Activated CD8-positive, alpha-beta memory T cell treated with anti-CD3 and anti-CD28 coated beads for 24 hours (primary cell): Measurements from ENCODE around the gene ETV5.
"Not testable (repeated sequence)": the region's sequence is repeated elsewhere in the genome, so short reads cannot be mapped to it uniquely, and the experiment has no call there.

Experiments
- DNase-seq: peaks from one replicate; pipeline ENCODE4 v3.0.0-alpha.2; 2020

ETV5 gene

DNA sequence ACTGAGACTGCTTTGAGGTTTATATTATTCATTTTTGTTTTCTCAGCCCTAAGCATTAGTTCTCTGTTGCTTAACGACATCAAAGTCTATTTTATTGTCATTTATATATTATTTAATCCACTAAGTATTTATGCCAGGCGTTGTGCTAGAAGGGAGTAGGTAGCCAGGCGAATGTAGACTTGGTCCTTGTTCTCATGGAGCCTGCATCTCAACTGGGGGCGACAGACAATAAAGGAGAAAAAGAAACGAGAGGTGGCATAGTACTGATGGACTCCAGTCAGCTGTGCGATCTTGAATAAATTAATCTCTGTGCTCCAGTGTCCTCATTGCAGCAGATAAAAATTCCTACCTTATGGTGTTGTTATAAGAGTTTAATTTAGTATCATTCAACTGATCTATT is 49.7 kb downstream of the ETV5 start:
- no peak for DNase-seq

DNA sequence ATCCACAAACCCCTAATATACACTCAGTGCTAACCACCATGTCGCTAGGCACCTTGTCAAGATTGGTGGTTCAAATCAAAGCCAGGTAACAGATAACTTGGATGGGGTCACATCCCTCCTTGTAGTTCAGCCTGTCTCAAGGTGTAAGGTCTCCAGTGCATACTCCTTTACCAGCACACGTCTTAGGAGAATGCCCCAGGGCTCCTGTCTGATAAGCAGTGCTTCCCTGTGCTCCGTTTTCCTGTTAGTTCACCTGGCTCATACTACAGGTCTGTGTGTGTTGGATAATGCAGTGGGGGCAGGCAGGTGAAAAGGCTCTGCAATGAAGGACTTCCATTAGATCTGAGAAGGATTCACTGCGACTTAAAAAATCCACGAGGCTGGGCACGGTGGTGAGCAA is 50.7 kb downstream of the ETV5 start:
- no peak for DNase-seq

DNA sequence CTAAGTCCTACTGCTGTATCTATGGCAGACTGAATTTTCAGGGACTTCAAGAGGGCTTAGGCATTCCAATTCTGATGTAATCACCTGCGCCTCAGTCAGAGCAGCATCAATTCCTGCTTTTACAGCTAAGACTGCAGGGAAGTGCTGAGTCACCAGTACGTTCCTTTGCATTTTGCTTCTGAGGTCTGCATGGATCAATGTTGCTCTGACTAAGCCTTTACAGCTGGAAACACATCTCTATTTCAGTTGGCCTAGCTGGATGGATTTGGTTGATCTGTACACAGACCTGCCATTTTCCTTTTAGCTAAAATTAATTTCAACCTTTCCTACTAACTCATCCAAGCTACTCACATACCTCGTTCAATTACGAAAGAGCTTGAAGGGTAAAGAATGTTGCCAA is 51.3 kb downstream of the ETV5 start:
- DNase-seq = no peak

DNA sequence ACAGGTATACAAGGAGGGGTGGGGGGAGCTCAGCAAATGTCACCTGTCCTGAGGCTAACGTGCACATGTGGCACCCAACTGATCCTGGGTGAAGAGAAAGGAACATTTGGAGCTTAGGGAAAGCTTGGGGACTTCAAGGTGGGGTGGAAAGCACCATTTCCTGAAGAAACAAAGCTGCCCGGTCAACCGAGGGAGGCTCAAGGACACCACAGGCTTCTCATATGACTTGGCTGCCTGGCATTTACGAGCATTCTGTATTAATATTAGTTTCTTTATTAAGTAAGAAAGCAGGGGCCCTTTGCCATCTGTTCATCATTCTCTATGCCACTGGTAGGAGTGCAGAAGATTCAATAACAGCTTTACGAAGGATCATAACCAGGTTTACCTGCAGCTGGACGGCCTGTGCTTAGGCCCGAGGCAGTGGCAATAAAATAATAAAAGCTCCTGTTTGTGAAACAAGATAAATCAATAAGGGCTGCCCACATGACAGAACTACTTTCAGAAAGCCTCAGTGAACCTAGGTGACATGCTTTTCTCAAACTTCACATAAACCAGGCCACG is 54.0 kb downstream of the ETV5 start:
- DNase-seq = no peak

DNA sequence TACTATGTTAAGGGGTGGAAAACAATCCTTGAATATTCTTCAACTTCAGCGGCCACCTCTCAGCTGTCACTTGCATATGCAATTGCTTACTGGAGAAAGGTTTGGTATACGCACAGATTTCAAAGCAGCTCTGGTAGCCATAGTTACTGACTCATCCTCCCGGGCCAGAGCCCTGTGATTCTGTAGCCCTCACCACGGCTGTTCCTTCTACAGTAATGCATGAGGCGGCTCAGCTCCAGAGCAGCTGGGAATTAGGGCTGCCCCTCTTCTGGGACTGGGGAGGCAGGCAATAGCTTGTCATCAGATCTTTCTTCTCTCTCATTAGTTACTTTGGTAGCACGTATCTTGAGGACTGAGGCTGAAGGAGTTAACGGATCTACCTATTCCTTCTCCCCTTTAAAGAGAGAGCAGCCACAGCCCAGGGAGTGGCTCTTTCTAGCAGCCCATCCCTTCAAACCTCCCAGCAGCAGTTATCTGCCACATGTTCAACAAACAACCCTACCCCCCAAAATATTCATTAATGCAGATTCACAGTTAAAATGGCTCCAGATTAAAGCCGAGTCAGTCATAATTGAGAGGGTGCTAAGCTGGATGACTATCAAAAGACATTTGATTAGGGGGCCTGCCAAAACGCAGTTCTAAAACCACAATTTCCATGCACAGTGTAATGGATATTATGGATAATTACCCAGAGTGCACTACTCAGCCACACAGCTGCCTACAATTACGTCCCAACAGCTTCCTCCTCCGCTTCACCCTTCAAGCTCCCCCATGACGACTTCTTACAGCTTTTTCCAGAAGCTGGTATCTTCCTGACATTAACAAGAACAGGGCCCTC is 54.7 kb downstream of the ETV5 start:
- DNase-seq = no peak

DNA sequence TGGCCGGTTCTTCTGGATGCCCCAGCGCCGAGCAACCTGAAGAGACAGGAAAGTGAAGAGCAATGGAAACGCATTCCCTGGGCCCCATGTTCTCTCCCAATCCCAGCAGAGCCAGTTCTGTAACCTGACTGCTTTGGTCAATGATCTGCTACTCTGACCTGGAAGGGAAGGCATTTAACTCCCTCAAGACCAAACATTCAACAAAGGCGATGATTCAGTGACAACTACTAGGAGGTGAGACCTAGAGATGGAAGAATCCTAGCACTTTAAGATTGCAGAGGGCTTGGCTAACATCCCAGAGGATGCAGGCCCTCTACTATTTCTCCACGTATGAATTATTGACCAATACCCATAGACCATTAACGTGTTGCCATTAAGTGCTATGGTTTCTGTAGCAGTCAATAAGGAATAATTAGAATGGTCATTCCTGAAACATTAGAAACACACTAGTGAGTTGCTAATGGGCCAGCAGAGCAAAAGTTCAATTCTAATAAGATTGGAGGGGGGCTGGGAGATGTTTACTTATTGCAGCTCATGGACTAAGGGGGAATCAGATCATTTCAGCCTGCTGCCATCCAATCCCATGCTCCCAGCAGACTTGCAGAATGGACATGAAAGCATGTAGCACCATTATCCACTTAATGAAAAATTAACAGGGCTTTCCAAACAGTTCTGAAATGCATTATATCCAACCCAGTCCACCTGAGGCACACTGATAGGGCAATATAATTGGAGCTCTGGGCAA is 56.6 kb downstream of the ETV5 start:
- DNase-seq = no peak

DNA sequence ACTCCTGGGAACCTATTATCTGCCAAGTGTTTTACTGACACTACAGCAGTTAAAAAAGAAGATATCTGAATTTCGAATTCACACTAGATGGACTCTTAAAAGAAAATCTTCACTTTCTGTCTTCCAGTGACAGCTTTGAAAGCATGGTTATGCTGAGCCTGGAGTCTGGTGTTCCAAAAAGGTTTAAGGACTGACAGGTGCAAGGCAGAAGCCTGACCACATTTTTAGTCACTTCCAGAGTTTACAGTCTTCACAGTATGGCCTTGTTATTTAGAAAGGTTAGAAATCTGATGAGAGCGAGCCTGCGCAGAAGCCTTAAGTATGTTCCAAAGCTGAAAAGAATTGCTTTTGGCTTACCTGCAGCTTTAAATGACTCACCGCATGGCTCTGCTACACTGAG is 59.9 kb downstream of the ETV5 start:
- no peak for DNase-seq

DNA sequence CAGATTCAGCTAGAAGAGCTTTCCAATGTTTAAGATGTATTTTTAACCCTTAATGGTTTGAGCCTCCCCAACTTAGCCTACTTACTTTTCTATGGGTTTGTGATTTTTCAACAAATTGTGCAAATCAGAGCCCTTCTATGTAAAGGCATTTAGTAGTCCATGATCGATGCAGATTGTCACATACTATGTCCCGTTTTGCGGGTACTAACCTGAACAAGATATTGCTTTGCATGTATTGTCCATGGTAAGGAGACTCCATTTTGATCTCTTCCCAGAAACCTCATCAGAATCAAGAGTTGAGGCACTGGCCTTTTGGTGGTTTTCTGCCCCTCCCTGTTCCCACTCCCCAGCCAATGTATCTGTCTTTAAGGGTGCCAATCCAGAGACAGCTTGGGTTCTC is 60.8 kb downstream of the ETV5 start:
- DNase-seq = no peak

DNA sequence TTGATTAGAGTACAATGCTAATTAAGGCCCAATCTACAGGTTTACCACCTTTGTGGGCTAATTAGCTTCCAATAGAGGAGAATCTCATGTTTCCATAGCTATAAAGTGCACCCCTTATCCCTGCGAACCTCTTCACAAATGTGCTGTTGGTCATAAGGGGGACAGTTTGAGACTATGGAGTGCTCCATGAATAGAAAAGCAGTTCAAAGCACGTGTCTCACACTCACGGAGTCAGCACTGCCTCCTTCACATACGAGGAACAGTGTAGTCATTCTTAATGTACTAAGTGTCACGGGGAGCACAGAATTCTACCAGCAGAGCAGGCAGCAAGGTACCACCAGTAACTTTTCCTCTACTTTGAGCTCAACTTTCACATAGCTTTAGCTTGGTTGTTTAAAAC is 62.1 kb downstream of the ETV5 start:
- DNase-seq = no peak

DNA sequence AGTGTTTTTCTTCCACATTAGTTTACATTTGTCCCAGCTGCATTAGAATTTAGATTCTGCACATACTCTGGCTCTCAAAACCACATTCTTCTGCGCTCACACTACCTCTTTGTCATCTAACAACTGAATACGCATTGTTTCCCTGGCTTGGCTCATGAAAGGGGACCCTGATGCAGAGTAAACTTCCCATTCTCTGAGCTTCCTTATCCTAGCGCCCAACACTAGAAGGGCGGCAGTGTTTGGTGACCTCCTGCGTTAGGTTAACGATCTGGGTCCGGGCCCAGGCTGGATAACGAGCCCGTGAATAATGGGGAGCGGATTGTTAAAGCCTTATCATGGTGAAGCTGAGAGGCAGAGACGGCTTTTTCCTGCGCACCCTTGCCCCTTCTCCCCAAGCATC is 63.9 kb downstream of the ETV5 start:
- DNase-seq = no peak

DNA sequence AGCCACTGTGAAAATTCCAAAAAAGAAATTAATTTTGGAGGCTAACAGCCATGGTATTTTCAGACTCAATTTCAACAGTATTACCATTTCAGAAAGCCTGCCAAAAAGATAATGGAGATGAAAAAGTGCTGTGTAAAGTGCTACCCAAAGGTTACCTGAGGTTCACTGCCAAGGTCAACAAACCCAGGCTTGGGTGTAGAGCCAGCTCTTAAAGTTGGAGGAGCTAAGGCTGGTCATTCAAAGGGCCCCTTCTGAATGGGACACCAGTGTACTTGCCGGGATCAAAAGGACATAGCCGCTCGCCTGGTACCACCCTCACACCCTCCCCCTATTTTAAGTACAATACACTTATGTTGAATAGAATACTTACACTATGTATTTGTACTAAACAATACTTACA is 64.5 kb downstream of the ETV5 start:
- DNase-seq = no peak

DNA sequence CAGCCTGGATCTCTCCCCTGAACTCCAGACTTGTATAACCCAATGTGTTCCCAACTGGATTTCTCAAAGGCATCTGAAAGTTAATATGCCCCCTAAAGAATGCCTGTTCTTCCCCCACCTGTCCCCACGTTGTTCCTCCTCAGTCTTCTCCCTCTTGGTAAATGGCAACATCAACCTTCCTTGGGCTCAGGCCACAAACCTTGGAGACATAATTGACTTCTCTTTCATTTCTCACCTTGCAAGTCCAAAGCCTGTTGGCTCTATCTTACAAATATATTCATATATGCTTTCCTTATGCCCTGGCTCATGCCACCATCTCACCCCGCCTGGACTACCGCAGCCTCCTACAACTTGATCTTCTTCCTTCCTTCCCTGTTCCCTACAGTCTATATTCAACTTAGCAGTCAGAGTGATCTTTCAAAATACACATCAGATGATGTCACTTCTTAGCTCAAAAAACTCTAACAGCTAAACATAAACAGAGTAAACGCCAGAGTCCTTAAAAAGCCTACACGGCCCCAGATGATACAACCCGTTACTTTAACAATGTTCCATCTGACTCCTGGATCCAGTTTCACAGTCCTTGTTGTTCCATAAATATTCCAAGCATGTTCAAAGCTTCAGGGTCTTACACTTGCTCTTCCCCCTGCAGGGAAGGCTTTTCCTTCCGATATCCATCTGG is 66.2 kb downstream of the ETV5 start:
- no peak for DNase-seq

DNA sequence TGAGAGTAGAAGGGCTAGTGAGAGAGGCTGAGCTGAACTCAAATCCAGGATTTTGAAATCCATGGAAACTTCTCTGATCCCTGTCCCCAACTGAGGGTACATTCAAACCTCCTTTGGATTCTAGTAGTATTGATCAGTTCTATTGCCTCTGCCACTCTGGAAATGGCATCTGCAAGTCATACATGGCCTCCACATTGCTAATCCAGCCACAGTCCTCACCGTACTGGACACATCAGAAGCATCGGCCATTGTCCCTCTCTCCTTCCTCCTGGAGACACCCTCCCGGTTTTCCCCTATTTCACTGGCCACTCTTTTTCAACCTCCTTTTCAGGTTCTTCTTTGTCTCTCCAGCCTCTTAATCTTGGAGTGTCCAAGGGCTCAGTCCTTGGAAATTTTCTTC is 66.9 kb downstream of the ETV5 start:
- no peak for DNase-seq

DNA sequence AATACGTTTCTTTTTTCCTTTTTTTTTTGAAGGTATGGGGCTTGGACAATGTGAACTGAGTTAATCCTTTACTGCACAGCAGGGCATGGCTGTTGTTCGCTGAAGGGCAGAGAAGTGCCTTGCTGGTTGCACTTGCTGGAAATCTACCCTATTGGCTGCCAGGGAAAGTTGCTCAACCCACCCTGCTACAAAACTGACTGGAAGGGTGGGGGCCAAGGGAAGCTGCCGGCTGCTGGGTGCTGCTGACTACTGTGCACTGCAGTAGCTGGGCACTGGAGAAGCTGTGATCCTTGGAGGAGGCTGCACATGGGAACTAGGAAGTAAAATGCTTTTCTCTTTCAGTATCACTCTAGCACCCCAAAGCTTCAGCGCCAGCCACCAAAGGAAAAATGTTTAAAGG is 70.5 kb downstream of the ETV5 start:
- no peak for DNase-seq

DNA sequence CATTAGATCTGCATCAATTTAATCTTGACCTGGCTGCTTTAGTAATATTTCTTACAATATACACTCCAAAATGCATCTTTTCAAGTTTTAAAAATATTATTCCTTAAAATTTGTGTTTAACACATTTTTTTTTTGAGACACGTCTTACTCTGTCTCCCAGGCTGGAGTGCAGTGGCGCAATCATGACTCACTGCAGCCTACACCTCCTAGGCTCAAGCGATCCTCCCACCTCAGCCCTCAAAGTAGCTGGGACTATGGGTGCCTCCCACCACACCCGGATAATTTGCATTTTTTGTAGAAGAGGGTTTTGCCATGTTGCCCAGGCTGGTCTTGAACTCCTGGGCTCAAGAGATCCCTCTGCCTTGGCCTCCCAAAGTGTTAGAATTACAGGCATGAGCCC is 73.6 kb downstream of the ETV5 start:
- no peak for DNase-seq

DNA sequence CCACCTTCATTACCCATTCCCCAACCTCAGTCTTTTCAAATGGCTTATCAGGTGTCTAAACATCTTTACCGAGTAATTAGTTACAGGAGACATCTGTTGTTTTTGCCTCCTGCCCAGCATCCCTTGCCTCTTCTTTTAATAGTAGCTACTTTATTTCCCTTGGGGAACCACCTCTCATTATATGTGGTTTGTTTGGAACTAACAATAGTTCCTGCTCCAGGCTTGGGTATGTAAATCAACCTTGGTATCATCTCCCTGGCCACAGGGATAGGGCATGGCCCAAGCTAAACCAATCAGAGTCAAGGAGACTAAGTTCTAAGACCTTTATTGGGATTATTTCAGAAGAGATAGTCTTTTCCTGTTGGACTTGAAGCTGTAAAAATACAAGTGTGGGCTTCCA is 76.6 kb downstream of the ETV5 start:
- no peak for DNase-seq

DNA sequence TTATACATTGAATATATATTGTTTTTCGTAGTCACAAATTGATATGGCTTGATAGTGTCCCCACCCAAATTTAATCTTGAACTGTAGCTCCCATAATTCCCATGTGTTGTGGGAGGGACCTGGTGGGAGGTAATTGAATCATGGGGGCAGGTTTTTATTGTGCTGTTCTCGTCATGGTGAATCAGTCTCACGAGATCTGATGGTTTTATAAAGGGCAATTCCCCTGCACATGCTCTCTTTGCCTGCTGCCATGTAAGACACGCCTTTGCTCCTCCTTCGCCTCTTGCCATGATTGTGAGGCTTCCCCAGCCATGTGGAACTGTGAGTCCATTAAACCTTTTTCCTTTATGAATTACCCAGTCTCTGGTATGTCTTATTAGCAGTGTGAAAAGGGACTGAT is 82.9 kb downstream of the ETV5 start:
- not testable (repeated sequence) for DNase-seq

DNA sequence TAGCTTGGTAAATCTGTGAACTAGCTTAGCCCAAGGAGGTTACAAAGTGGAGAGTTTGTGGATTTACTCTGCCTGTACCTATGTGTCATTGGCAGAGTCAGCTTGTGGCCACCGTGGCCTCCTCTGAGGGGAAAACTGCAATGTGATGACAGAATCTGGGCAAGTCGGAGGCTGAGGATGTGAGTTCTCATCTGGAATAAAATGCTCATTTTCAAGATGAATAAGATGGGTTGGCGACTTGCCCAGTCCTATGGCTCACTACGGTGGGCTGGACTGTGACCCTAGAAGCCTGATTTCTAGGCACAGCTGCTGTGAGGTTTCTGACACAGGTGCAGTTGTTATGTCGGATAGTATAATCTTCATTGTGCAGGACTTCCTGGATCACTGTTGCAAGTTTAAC is 83.7 kb downstream of the ETV5 start:
- DNase-seq = no peak

DNA sequence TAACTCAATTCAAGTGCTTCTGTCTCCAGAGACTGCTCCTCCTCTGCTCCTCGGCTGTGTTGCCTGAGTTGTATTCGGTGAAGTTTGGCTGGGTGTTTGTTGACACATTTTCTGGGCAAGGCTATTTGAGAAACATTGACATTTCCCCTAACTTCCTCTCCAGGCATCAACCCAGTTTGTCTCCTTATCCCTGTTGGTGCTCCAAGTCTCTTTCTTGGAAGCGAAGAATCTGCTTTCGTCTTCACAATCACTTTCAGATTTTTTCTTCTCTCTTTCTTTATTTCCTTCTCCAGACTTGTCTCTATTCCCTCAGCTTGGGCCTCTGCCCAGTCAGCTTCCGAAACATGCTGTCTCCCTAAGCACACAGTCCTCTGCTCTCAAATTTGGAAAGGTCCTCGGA is 84.7 kb downstream of the ETV5 start:
- no peak for DNase-seq

DNA sequence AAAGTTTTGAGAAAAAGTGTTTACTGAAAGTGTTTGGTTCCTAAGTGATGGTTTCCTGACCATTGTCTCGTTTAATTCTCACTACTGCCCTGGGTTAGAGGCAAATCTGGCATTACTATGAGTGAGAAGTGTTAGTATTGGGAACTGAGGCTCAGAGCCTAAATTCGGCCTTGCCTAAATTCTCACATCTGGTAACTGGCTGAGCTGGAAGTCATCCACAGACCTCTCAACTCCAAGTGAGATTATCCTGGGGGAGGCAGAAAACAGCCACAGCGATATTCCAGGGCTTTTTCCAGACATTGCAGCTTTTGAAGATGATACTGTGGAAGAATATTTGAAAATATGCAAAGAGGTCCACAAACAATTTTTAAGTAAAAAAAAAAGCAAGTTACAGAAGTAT is 86.0 kb downstream of the ETV5 start:
- no peak for DNase-seq

DNA sequence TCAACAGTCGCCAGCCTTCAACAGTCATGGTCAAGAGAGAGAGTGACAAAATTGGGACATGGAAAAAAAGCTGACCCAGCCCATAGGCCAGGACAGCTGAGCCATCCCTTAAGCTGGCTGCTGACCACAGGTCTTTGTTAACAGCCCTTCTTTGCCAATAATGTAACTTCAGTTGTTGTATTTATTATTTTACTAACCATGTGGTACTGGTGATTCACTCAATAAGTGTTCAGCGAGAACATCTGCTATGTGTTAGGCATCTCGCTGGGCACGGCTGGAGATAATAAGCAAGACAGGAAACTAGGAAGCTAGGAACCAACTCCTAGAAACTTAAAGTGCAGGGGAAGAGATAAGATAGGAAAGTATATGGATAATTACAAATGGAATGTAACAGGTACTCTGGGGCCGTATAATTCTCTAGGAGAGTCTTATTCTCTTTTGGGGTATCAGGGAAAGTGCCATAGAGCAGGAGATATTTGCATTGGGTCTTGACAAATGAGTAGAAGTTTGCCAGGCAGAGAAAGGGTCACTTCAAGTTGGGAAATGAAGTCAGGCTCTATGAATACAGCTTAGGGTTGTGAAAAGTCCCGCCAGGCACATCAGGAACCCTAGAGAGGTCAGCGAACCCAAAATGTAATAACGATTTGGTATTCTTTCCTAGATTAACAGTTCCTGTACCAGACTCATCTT is 87.1 kb downstream of the ETV5 start:
- DNase-seq = no peak

DNA sequence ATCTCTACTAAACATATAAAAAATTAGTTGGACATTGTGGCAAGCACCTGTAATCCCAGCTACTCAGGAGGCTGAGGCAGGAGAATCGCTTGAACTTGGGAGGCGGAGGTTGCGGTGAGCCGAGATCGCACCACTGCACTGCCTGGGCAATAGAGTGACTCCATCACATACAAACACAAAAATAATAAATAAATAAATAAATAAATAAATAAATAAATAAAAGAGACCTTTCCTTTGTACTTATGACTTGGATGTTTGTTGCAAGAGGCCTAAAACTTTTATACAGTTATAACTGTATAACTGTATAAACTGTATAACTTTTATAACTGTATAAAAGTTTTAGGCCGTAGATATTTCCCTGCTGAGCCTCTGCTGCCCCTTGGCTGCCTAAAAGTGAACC is 87.6 kb downstream of the ETV5 start:
- not testable (repeated sequence) for DNase-seq

DNA sequence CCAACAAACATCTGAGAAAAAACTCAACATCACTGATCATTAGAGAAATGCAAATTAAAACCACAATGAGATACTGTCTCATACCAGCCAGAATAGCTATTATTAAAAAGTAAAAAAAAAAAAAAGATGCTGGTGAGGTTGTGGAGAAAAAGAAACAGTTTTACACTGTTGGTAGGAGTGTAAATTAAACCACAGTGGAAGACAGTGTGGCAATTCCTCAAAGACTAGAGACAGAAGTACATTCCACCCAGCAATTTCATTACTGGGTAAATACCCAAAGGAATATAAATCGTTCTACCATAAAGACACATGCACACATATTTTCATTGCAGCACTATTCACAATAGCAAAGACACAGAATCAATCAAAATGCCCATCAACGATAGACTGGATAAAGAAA is 89.6 kb downstream of the ETV5 start:
- not testable (repeated sequence) for DNase-seq
